ENCODE results near the gene CNOT6.

Gene CNOT6

DNA sequence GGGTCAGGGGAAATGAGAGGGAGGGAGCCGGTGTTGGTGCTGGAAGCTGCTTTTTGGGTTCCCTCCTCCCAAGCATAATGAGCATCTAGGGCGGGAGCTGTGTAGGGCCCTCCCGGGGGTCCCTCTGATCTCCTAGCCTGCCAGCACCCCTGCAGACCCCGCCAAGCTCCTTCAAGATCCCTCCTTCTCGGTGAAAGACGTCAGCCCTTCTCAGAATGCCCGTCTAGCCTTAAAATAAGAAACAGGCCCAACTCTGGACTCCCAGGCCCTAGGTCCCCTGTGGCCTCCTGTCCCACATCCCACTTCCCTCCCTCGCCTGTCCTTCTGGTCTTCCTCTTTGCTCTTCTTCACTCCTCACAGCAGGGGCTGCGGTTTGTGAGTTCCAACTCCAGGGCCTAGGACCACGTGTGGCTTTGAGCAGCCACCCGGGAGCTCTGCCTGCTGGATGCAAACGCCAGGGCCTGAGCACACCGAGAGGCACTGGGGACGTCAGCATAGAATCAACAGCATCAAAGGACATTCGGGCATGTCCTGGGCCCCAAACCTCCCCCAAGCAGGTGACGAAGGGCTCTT is 105.9 kb downstream of the CNOT6 start:
- TF ChIP-seq, protein P1, sequence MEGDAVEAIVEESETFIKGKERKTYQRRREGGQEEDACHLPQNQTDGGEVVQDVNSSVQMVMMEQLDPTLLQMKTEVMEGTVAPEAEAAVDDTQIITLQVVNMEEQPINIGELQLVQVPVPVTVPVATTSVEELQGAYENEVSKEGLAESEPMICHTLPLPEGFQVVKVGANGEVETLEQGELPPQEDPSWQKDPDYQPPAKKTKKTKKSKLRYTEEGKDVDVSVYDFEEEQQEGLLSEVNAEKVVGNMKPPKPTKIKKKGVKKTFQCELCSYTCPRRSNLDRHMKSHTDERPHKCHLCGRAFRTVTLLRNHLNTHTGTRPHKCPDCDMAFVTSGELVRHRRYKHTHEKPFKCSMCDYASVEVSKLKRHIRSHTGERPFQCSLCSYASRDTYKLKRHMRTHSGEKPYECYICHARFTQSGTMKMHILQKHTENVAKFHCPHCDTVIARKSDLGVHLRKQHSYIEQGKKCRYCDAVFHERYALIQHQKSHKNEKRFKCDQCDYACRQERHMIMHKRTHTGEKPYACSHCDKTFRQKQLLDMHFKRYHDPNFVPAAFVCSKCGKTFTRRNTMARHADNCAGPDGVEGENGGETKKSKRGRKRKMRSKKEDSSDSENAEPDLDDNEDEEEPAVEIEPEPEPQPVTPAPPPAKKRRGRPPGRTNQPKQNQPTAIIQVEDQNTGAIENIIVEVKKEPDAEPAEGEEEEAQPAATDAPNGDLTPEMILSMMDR (IDR thresholded peaks at IDR 0.05; ENCODE audit: low read depth, low read length), result no peak
- no peak overlapping the region for H3K4me3 ChIP-seq (ENCODE audit: low read depth, low read length)

DNA sequence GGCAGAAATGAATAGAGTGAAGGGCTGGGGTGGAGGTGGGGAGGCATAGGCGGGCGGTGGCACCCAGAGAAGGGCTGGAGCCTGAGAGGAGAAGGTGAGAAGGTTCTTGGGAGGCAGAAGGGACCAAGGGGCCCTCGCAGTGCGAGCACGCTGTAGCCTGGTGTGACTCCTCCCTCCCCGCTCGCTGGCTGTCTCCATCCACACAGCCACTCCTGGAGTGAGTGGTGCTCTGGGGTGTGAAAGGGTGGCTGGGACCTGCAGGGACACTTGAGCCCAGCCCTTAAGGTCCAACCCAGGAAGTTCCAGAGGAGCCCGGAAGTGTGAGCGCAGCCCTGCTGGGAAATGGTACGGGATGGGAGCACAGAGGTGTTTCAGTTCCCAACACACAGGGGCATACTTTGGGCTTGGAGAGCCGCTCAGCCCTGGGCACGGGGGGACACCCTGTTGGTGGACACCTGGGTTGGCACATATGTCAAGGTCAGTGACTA is 106.4 kb downstream of the CNOT6 start:
- TF ChIP-seq, protein P1 (IDR thresholded peaks at IDR 0.05; ENCODE audit: low read depth, low read length), result no peak
- H3K4me3 ChIP-seq (ENCODE audit: low read depth, low read length), result no peak overlapping the region

DNA sequence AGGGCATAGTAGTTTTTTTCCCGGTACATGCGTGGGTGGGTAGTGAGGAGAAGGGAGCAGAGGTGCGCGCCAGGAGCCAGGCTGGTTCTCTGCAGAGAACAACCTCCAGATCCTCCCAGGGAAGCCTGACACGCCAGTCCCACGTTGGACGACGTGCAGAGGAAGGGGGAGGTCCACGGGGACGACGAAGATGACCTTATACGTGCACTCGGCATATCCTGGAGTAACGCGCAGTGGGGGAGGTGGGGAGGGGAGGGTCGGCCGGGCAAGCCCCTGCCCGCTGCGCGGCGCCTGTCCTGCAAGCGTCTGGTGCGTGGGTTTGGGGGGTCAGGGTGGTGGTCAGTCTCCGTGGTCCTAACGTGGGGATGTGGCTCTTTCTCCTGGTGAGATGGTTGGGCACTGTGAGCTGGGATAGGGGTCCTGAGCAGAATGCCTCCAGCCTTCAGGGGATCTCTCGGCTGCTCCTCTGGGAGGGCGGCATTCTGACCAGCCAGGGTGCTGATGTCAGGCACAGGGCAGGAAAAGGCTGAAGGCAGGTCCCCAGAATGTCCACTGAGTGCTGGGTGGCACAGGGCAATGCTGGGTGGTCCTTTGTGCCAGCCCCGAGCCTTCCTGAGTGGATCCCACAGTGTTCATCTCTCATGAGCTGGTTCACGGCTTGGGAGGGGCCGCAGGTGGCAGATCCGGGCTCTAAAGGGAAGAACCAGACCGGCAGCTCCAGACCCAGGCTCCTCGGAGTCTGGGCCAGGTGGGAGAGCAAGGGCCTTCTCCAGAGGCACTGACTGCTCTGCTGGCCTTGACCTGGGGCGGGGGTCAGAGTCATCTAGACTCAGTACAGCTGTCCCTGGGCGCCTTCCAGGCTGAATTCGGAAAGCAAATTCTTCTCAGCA is 107.7 kb downstream of the CNOT6 start:
- TF ChIP-seq, protein P1 (IDR thresholded peaks at IDR 0.05; ENCODE audit: low read depth, low read length), result no peak
- H3K4me3 ChIP-seq (ENCODE audit: low read depth, low read length), result no peak overlapping the region

DNA sequence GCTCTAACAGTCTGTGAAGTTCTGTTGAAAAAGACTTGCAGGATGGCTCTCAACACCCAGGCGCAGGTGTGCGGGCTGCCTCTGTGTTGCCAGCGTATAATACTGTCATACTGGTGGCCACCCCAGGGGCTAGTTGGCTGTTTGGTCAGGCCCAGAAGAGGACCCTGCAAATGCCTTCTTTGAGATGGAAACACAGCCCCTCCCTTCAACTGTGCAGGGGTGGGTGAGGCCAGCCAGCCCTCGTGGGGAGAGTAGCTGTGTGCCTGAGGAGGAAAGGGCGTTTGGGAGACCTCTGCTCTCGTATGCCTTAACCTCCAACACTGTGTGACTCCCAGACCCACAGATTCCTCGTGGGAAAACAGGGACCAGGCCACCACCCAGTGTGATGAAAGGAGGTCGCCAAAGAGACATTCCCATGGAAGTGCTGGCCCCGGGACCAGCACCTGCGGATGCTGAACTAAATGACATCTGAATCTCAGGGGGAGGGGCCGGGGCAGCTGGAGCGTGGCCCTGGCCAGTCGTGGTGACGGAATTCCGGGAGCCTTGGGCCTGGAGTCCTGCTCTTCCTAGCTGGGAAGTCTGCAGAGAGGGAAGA is 108.4 kb downstream of the CNOT6 start:
- TF ChIP-seq, protein P1 (IDR thresholded peaks at IDR 0.05; ENCODE audit: low read depth, low read length), result no peak
- H3K4me3 ChIP-seq (ENCODE audit: low read depth, low read length), result no peak overlapping the region

DNA sequence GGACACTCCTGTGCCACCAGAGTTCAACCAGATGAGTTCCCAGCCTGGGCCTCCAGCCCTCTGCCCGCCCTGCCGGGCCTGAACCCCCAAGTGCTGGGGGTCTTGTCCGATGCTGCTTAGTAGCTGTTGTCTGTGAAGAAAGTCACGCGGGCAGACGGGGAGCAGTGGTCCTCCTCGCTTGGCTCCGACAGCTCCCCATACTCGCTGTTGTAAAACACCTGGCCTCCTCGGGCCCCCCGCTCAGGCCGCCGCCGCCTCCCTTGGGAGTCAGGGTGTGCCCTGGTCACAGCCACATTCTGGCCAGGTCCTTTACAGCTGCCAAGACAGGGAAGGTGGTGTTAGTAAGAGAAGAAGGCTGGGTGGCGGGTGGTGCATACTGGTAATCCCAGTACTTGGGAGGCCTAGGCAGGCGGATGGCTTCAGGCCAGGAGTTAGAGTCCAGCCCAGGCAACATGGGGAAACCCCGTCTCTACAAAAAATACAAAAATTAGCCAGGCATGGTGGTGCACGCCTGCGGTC is 109.0 kb downstream of the CNOT6 start:
- H3K4me3 ChIP-seq (ENCODE audit: low read depth, low read length), result no peak overlapping the region
- TF ChIP-seq, protein P1 (IDR thresholded peaks at IDR 0.05; ENCODE audit: low read depth, low read length), result no peak

DNA sequence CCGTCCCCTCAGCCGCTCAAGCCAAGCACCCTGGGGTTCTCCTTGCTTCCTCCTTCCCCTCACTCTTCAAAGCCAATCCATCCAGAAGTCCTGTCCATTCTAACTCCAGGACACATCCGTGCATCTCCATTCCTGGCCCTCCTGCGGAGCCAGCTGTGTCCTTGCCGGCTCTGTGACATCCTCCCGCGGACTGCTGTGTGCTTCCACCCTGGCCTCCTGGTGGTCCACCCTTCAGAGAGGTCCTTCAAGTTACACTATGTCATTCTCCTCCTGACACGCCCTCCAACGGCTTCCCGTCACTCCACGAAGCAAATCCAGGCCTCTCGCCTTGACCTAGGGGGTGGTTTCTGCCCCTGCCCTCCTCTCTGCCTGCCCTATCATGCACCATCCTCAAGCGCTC is 110.1 kb downstream of the CNOT6 start:
- TF ChIP-seq, protein P1 (IDR thresholded peaks at IDR 0.05; ENCODE audit: low read depth, low read length), result no peak

More for the DNA sequence above, 110.1 kb downstream of the CNOT6 start:
- no peak overlapping the region for H3K4me3 ChIP-seq (ENCODE audit: low read depth, low read length)

Measured in WI38 (cell line).